Transverse colon (tissue), 4 donors: ENCODE results near the gene PDGFD. TPM values are rescaled to one million over a fixed set of nuclear protein-coding genes. Genes with fewer than 3 reads are reported as not detected.

Source experiments
- DNase-seq: peaks from one replicate; pipeline ENCODE4 v3.0.0-alpha.2; 2019
- H3K27ac ChIP-seq, 4 donors: fragments of 200-600 bp; sonication (generic); 2 replicates each; pipeline ENCODE4 v1.5.1; 2016 to 2018; ENCODE audit warnings: inconsistent platforms in 4 of 4
- H3K27me3 ChIP-seq: fragments of 200-600 bp; sonication (generic); 2 replicates; pipeline ENCODE4 v1.5.1; 2017; ENCODE audit warnings: inconsistent platforms
- H3K36me3 ChIP-seq, 4 donors: fragments of 200-600 bp; sonication (generic); 2 replicates each; pipeline ENCODE4 v1.5.1; 2017 to 2019; ENCODE audit warnings: inconsistent platforms in 4 of 4
- H3K4me1 ChIP-seq, 4 donors: fragments of 200-600 bp; sonication (generic); 2 replicates each; pipeline ENCODE4 v1.5.1; 2017 to 2020; ENCODE audit warnings: inconsistent platforms in 4 of 4
- H3K4me3 ChIP-seq, 4 donors: fragments of 200-600 bp; sonication (generic); 1 replicate in 1 of 4; 2 replicates in 3 of 4; pipeline versions ENCODE4 v1.5.1 to v1.6.1; 2017 to 2019; ENCODE audit warnings: inconsistent platforms in 4 of 4
- H3K9me3 ChIP-seq, 2 donors: fragments of 200-600 bp; sonication (generic); 2 replicates each; pipeline ENCODE4 v1.5.1; 2017 to 2019; ENCODE audit warnings: inconsistent platforms in 2 of 2
- CTCF ChIP-seq, 5 experiments: fragments of 200-600 bp in 3 of 5; fragments of 450-650 bp in 2 of 5; sonication (generic) in 3 of 5; IDR thresholded peaks; 1 replicate in 2 of 5; 2 replicates in 3 of 5; pipeline ENCODE4 v1.5.1; 2016 to 2017; ENCODE audit warnings: antibody characterized with exemption in 5 of 5, inconsistent platforms in 3 of 5, mild to moderate bottlenecking in 2 of 5, moderate library complexity in 1 of 5
- EP300 ChIP-seq: sonication (generic); formaldehyde crosslinking; IDR thresholded peaks from one replicate; pipeline ENCODE4 v1.6.1; 2017; ENCODE audit warnings: antibody characterized with exemption, low read depth
- POLR2A ChIP-seq: fragments of 450-650 bp; IDR thresholded peaks from one replicate; pipeline ENCODE4 v1.6.1; 2016; ENCODE audit warnings: antibody characterized with exemption, mild to moderate bottlenecking, moderate library complexity
- POLR2AphosphoS5 ChIP-seq, 3 donors: sonication (generic); formaldehyde crosslinking; IDR thresholded peaks; one replicate each; pipeline ENCODE4 v1.6.1; 2016; ENCODE audit warnings: antibody characterized with exemption in 3 of 3
- WGBS, 2 donors: methylation state at CpG; one replicate each; pipeline ENCODE4 v1.1.5; 2018; ENCODE audit warnings: low coverage in 1 of 2; 5-methylcytosine and 5-hydroxymethylcytosine counted together
- in situ Hi-C, 4 donors: fragments of 200-750 bp; cut with MboI; loops; one replicate each; pipeline versions ENCODE4 v1.15.0 to v1.15.1; 2017; ENCODE audit warnings: low sequenced_read_pairs in 3 of 4, low pct_ligation_motif_present in 1 of 4, low pct_unique_long_range_greater_than_20kb in 1 of 4
- intact Hi-C: fragments of 100-400 bp; cut with DNase I; formaldehyde crosslinking; loops from one replicate; pipeline ENCODE4 v1.15.1; 2023; ENCODE audit warnings: low total_unique reads
- total RNA-seq, 4 donors: library from RNA; depleted of rRNA; stranded (reverse); fragments of >200 nt; gene quantifications; one replicate each; pipeline ENCODE4 v1.1.0, GENCODE V29; 2016

Gene PDGFD
- total RNA-seq, 4 donors from 2014 or later: 2.3 to 6.0 (median 3.8) TPM; not detected in 1

DNA sequence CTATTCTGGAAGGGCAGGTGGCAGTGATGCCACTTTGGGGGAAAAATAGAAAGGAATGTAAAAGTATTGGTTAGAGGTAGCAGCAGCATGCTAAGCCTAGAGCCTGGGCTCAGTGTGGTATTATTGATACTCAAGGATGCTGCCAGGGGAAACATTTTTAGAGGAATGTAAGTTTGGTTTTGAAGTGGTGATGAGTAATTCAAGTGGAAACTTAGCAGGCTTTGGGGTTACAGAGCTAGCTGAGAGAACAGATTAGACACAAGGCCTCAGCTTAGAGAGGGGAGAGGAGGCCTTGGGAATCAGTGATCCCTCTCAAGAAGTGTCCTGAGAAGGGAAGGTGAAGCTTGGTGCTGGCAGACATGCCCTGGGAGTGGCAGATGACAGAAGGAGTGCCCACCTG lies 160.5 kb downstream of the PDGFD start:
- Histone ChIP-seq H3K27me3 (no peaks in the 10 kb centered on the region), H3K4me3 (no peak overlapping the region), H3K36me3 (no peaks in the 10 kb centered on the region), H3K27ac (no peak overlapping the region), H3K4me1 (peaks cover 0 to 7% (median 0%) of the 10 kb centered on the region in 4 donors), H3K9me3 (no peaks in the 10 kb centered on the region)
- no peak for DNase-seq
- intact Hi-C loops (no loop called here), in situ Hi-C loops (no loop called here)
- TF ChIP-seq POLR2AphosphoS5 (IDR thresholded peaks at IDR 0.05) (no peak), CTCF (IDR thresholded peaks at IDR 0.05) (no peak), EP300 (no peak), POLR2A (no peak)

GRCh38 chr11:104001561-104002056 lies 162.3 kb downstream of the PDGFD start:
- Histone ChIP-seq H3K4me1 (peaks cover 0 to 7% (median 0%) of the 10 kb centered on the region in 4 donors), H3K4me3 (no peak overlapping the region), H3K36me3 (no peaks in the 10 kb centered on the region), H3K27ac (no peak overlapping the region), H3K27me3 (no peaks in the 10 kb centered on the region), H3K9me3 (no peaks in the 10 kb centered on the region)
- in situ Hi-C loops (no loop called here), intact Hi-C loops (no loop called here)
- no peak for TF ChIP-seq POLR2A
- no peak for TF ChIP-seq EP300
- no peak for TF ChIP-seq CTCF (IDR thresholded peaks at IDR 0.05)
- TF ChIP-seq POLR2AphosphoS5 (IDR thresholded peaks at IDR 0.05): no peak
- WGBS, 2 donors: 82 to 85% methylated on average over 3 of the region's 3 CpGs
- no peak for DNase-seq

- TF ChIP-seq POLR2A: no peak
- TF ChIP-seq CTCF (IDR thresholded peaks at IDR 0.05): no peak
- TF ChIP-seq POLR2AphosphoS5 (IDR thresholded peaks at IDR 0.05): no peak
- no peak for TF ChIP-seq EP300
- Histone ChIP-seq H3K9me3 (no peaks in the 10 kb centered on the region), H3K4me1 (peaks cover 0 to 7% (median 0%) of the 10 kb centered on the region in 4 donors), H3K27ac (no peak overlapping the region), H3K36me3 (no peaks in the 10 kb centered on the region), H3K27me3 (no peaks in the 10 kb centered on the region), H3K4me3 (no peak overlapping the region)
- intact Hi-C loops: no loop called here
- WGBS, 2 donors: 71 to 100% methylated on average over 1 to 5 of the region's 5 CpGs
- in situ Hi-C loops: no loop called here
- no peak for DNase-seq
Observed at GRCh38 chr11:104000798-104001197, 163.1 kb downstream of the PDGFD start.

- Histone ChIP-seq H3K4me1 (no peaks in the 10 kb centered on the region), H3K9me3 (no peaks in the 10 kb centered on the region), H3K36me3 (no peaks in the 10 kb centered on the region), H3K27me3 (no peaks in the 10 kb centered on the region), H3K27ac (no peak overlapping the region), H3K4me3 (no peak overlapping the region)
- in situ Hi-C loops (no loop called here), intact Hi-C loops (no loop called here)
- no peak for DNase-seq
- 86 to 91% methylated on average over 3 to 5 of the region's 5 CpGs for WGBS, 2 donors
- TF ChIP-seq EP300: no peak
Observed at GRCh38 chr11:103998826-103999508, 165.0 kb downstream of the PDGFD start.

DNA sequence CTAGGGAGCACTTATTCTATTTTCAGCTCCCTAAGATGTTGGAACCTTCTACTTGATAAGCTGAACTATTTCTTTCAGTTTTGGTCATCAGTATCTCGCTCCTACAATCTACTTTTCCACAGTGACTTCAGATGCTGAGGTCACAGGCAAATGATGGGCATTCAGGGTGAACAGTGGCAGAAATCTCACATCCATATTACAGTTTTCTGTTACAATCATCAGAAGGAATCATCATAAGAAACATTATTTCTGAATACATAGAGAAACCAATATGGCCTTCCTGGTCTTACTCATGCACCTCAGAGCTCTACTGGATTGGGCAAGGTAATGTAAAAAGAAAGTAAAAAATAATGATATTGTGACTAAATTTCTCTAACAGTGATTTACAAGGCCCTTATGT lies 166.9 kb downstream of the PDGFD start:
- Histone ChIP-seq H3K9me3 (no peaks in the 10 kb centered on the region), H3K36me3 (no peaks in the 10 kb centered on the region), H3K4me1 (no peaks in the 10 kb centered on the region), H3K27ac (no peak overlapping the region), H3K27me3 (no peaks in the 10 kb centered on the region), H3K4me3 (no peak overlapping the region)
- in situ Hi-C loops (no loop called here), intact Hi-C loops (no loop called here)
- WGBS, 2 donors: 84 to 100% methylated on average over 1 of the region's 1 CpG
- TF ChIP-seq EP300 (no peak), POLR2AphosphoS5 (IDR thresholded peaks at IDR 0.05) (no peak), POLR2A (no peak), CTCF (IDR thresholded peaks at IDR 0.05) (no peak)
- no peak for DNase-seq
